SKM-1 treated with dmso at 0.1 percent for 144 hours (cell line): ENCODE data around the gene NEUROG2.
A peak's percentile ranks its signal among the peaks of the same experiment; 100 is the strongest.
"Not testable (repeated sequence)": the region's sequence is repeated elsewhere in the genome, so short reads cannot be mapped to it uniquely, and the experiment has no call there.

ENCODE experiments used
- DNase-seq: peaks from one replicate; lab custom pipeline; 2025; ENCODE audit not compliant: unreplicated experiment; lab: John Stamatoyannopoulos, UW

NEUROG2 gene

GRCh38 chr4:112516066-112516470 is at the start of gene NEUROG2:
Gene NEUROG2 (minus strand): TSS chr4:112516180. CDS start chr4:112515475, 705 bp downstream.
- no peak for DNase-seq

- no peak for DNase-seq
Observed at GRCh38 chr4:112564706-112565270, 48.8 kb upstream of the NEUROG2 start.

- DNase-seq: no peak
Observed at GRCh38 chr4:112563431-112564200, 47.6 kb upstream of the NEUROG2 start.

GRCh38 chr4:112562254-112562879 is 46.4 kb upstream of the NEUROG2 start:
- DNase-seq: no peak

GRCh38 chr4:112560084-112560483 is 44.1 kb upstream of the NEUROG2 start:
- DNase-seq: peak; percentile 60

GRCh38 chr4:112559053-112559452 is 43.1 kb upstream of the NEUROG2 start:
- DNase-seq: no peak

GRCh38 chr4:112557676-112558411 is 41.9 kb upstream of the NEUROG2 start:
- DNase-seq: no peak

- DNase-seq: not testable (repeated sequence)
Observed at GRCh38 chr4:112554271-112554670, 38.3 kb upstream of the NEUROG2 start.

GRCh38 chr4:112552668-112553067 is 36.7 kb upstream of the NEUROG2 start:
- no peak for DNase-seq

GRCh38 chr4:112550728-112551127 is 34.7 kb upstream of the NEUROG2 start:
- no peak for DNase-seq

GRCh38 chr4:112546476-112546875 is 30.5 kb upstream of the NEUROG2 start:
- no peak for DNase-seq

GRCh38 chr4:112545346-112545745 is 29.4 kb upstream of the NEUROG2 start:
- no peak for DNase-seq

- DNase-seq: no peak
Observed at GRCh38 chr4:112540695-112541094, 24.7 kb upstream of the NEUROG2 start.

- DNase-seq: no peak
Observed at GRCh38 chr4:112536123-112536522, 20.1 kb upstream of the NEUROG2 start.

GRCh38 chr4:112532267-112532666 is 16.3 kb upstream of the NEUROG2 start:
- no peak for DNase-seq

- no peak for DNase-seq
Observed at GRCh38 chr4:112531146-112531545, 15.2 kb upstream of the NEUROG2 start.

GRCh38 chr4:112526061-112526460 is 10.1 kb upstream of the NEUROG2 start:
- DNase-seq: no peak

- peak; percentile 23 for DNase-seq
Observed at GRCh38 chr4:112523764-112524505, 8.0 kb upstream of the NEUROG2 start.

- peak; percentile 31 for DNase-seq
Observed at GRCh38 chr4:112523008-112523721, 7.2 kb upstream of the NEUROG2 start.

- DNase-seq: not testable (repeated sequence)
Observed at GRCh38 chr4:112522431-112522830, 6.5 kb upstream of the NEUROG2 start.
